IPS-15b (cell line): ENCODE data around the gene STAT3.
"Not testable (repeated sequence)": the region's sequence is repeated elsewhere in the genome, so short reads cannot be mapped to it uniquely, and the experiment has no call there.

Source experiments
- H3K27me3 ChIP-seq: one replicate; pipeline ENCODE4 v1.6.1; 2013; ENCODE audit warnings: low read length; ENCODE audit not compliant: control insufficient read depth, insufficient read depth
- H3K36me3 ChIP-seq: one replicate; pipeline ENCODE4 v1.6.1; 2013; ENCODE audit warnings: low read length; ENCODE audit not compliant: control insufficient read depth, insufficient read depth
- H3K4me1 ChIP-seq: one replicate; pipeline ENCODE4 v1.6.1; 2013; ENCODE audit warnings: mild to moderate bottlenecking, low read length; ENCODE audit not compliant: control insufficient read depth, insufficient read depth
- H3K4me3 ChIP-seq: one replicate; pipeline ENCODE4 v1.5.1; 2013; ENCODE audit warnings: low read depth, low read length
- H3K9ac ChIP-seq: one replicate; pipeline ENCODE4 v1.6.1; 2013; ENCODE audit warnings: low read depth, mild to moderate bottlenecking, low read length
- H3K9me3 ChIP-seq: one replicate; pipeline ENCODE4 v1.6.1; 2013; ENCODE audit warnings: mild to moderate bottlenecking, low read length; ENCODE audit not compliant: control insufficient read depth, insufficient read depth

The STAT3 gene

DNA sequence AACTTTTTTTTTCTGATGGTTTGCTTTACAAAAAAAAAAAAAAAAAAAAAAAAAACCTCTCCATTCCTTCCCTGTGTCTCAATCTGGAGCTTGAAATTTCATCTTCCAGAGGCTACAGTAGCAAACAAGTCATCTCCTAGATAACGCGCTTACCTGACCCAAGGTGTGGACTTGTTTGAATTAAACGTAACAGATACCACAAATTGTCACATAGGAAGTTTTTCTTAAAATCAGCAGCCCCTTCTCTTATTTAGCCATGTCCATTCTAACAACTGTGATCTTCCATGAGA is 114.0 kb downstream of the STAT3 start:
- Histone ChIP-seq H3K9ac (no peak overlapping the region), H3K4me3 (no peak overlapping the region), H3K27me3 (no peaks in the 10 kb centered on the region), H3K9me3 (no peaks in the 10 kb centered on the region), H3K4me1 (peaks cover 31% of the 10 kb centered on the region), H3K36me3 (no peaks in the 10 kb centered on the region)

DNA sequence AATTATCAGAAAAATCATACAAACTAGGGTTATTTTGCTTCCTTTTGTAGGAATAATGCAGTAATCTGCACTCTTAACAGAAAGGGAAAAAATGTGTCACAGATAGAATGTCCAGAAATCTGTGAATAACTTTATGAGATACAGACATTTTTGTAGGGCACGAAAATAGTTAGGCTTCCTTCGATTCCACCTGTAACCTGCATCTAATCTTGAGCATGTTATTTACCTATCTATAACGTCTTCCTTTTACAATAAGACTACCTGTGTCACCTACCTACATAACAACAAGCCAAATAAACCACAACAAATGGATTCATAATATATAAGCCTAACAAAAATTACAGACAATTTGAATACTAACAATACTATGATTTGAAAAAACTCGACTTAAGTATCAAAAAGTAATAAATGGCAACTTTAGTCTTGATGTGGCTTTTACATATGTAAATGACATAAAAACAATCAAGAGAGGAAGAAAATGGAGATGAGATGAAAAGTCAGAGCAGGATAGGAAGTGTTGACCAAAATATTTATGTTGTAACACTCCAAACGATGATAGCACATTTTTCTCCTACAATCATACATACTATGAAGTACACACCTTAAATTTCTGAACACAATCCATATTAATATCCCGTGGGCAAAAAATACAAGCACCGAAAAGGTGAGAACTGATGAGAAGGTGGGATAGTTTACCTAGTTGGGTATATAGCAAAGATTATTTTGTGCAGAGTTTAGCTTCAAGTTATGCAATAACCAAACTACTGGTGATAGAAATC is 114.6 kb downstream of the STAT3 start:
- no peak overlapping the region for H3K4me3 ChIP-seq
- no peaks in the 10 kb centered on the region for H3K36me3 ChIP-seq
- no peak overlapping the region for H3K9ac ChIP-seq
- no peaks in the 10 kb centered on the region for H3K9me3 ChIP-seq
- H3K27me3 ChIP-seq = no peaks in the 10 kb centered on the region
- H3K4me1 ChIP-seq = peaks cover 31% of the 10 kb centered on the region

DNA sequence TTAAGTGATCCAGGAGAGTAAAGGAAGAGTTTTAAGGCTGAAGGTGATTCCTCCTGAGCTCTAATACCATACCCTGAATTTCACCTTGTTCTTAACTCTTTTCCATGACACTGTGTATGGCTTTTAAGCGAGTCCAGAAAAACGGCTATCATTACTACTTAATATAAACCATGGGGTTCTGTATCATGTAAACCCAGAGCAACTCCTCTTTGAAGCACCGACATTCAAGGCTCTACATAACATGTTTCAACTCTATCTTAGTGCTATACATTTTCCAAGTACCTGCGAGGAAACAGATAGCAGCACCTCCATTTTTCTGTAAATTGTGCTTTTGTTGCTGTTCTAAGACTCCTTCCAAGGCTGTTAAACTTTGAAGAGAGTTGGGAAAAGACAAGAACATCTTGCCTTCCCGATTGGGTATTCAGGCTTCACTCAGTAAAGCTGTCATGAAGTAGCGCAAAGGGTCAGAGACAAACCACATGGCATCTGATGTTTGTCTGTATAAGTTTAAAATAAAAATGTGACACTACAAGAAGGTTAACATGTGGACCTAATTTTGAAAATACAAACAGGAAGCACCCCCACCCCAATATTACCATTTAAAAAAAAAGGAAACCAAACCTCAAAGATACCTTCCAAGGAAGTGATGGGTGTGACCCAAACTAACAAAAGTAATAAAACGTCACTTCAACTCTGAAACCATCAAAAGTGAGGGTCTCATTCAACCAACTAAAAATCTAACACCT is 115.9 kb downstream of the STAT3 start:
- Histone ChIP-seq H3K36me3 (no peaks in the 10 kb centered on the region), H3K4me3 (no peak overlapping the region), H3K4me1 (peaks cover 30% of the 10 kb centered on the region), H3K9me3 (no peaks in the 10 kb centered on the region), H3K9ac (no peak overlapping the region), H3K27me3 (no peaks in the 10 kb centered on the region)

DNA sequence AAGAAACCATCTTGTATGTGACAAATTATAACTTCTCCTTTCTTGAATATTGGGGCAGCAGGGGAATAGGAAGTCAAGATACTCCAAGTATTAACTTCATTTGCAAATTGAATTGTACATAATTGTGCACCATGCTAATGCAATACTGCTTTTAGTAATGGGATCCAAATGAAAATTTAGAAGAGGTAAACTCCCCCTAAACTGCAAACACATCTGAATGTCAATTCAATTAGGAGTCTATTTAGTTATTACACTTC is 116.5 kb downstream of the STAT3 start:
- H3K4me1 ChIP-seq = peaks cover 27% of the 10 kb centered on the region
- no peak overlapping the region for H3K9ac ChIP-seq
- H3K4me3 ChIP-seq = no peak overlapping the region

DNA sequence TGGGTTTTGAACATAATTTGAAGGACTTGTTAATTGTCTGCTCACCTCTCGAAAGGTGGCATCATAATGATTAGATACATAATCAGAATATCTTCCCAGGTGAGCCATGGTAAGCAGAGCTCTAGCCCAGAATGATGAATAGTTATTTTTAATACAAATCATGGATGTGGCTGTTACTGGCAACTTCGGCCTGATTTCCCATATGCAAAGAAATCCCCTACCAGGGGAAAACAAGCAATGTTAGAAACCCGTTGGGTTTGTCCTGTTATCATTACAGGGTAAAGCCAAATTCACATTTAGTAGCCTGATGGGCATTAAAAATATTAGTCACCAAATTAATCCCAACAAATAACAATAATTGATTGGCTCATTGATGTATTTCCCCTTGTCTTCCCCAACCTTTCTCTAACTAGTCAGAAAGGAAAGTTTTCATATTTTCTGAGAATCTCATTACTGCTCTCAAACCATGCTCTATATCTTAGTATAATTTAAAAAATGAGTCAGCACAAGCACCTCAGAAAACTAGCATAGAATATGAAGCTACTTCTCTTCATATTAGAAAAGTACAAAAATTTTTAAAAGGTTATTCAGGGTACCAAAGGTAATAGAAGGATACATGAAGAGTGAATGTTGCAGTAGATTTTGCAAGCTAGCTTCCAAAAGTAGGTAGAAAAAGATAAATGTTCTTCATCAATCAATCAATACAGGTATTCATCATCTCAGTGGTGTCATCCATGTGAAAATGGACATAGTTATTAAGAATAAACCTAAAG is 117.0 kb downstream of the STAT3 start:
- Histone ChIP-seq H3K9ac (no peak overlapping the region), H3K4me3 (no peak overlapping the region), H3K9me3 (no peaks in the 10 kb centered on the region), H3K36me3 (no peaks in the 10 kb centered on the region), H3K27me3 (no peaks in the 10 kb centered on the region), H3K4me1 (peaks cover 27% of the 10 kb centered on the region)

More for the DNA sequence above, 116.5 kb downstream of the STAT3 start:
- H3K27me3 ChIP-seq = no peaks in the 10 kb centered on the region
- no peaks in the 10 kb centered on the region for H3K9me3 ChIP-seq
- H3K36me3 ChIP-seq = no peaks in the 10 kb centered on the region

DNA sequence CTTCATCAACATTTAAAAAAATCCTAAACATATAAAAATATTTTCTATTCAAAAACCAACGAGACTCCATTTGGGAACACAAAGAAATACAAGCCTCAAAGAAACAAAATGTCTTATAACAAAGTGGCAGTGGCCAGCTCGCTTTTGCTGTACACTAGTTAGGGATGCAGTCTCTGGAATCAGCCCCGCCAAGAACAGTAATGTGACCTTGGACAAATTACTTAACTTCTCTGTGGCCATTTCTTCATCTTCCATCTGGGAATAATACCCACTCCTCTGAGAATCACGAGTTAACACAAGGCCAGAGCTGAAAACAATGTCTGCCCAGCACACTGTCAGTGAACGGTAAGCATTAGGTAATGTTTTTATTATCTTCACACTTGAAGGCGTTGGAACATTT is 117.6 kb downstream of the STAT3 start:
- no peaks in the 10 kb centered on the region for H3K9me3 ChIP-seq
- H3K36me3 ChIP-seq = no peaks in the 10 kb centered on the region
- H3K9ac ChIP-seq = no peak overlapping the region
- H3K4me3 ChIP-seq = no peak overlapping the region
- peaks cover 27% of the 10 kb centered on the region for H3K4me1 ChIP-seq
- H3K27me3 ChIP-seq = no peaks in the 10 kb centered on the region

DNA sequence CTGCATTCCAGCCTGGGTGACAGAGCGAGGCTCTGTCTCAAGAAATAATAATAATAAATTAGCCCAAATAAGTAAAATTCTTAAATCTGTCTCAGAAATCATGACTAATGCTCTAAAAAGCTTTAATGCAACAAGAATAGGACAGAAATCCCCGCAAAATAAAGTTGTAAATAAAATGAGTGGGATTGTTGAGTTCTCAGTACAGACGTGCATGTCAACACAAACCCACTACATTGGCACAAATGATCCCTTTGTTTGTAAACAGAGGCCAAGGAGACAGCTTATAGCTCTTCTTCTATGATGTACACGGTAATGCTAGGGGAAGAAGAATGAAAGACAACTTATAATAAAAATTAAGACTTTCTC is 118.1 kb downstream of the STAT3 start:
- Histone ChIP-seq H3K9me3 (no peaks in the 10 kb centered on the region), H3K27me3 (no peaks in the 10 kb centered on the region), H3K4me3 (no peak overlapping the region), H3K36me3 (no peaks in the 10 kb centered on the region), H3K9ac (no peak overlapping the region), H3K4me1 (peaks cover 27% of the 10 kb centered on the region)

DNA sequence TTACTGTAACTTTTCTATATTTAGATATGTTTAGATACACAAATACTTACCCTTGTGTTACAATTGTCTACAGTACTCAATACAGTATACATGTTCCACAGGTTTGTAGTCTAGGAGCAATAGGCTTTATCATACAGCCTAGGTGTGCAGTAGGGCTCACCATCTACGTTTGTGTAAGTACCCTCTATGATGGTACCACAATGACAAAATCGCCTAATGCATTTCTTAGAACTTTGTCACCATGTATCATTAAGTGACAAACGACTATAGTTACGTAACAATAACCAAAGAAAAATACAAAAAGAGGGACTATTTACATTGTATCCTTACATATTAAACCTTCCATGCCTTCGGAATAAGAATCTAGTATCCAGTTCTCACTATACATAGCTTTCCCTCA is 120.0 kb downstream of the STAT3 start:
- Histone ChIP-seq H3K27me3 (no peaks in the 10 kb centered on the region), H3K4me1 (peaks cover 12% of the 10 kb centered on the region), H3K4me3 (no peak overlapping the region), H3K36me3 (no peaks in the 10 kb centered on the region), H3K9ac (no peak overlapping the region), H3K9me3 (no peaks in the 10 kb centered on the region)

DNA sequence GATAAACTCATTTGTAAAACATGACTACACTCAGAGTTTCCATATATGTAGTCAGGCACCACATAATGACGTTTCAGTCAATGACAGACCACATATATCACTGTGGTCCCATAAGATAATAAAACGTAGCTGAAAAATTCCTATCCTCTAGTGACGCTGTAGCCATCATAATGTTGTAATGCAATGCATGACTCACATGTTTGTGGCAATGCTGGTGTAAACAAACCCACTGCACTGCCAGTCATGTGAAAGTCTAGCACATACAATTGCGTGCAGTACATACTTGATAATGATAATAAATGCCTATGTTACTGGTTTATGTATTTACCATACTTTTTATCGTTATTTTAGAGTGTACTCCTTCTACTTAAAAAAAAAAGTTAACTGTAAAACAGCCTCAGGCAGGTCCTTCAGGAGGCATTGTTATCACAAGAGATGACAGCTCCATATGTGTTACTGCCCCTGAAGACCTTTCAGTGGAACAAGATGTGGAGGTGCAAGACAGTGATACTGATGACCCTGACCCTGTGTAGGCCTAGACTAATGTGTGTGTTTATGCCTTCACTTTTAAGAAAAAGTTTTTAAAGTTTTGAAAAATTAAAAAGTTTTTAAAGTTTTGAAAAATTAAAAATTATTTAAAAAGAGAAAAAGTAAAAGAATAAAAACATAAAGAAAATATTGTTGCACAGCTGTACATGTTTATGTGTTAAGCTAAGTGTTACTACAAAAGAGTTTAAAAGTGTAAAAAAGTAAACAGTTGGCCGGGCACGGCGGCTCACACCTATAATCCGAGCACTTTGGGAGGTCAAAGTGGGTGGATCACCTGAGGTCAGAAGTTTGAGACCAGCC is 121.1 kb downstream of the STAT3 start:
- Histone ChIP-seq H3K27me3 (no peaks in the 10 kb centered on the region), H3K4me1 (peaks cover 3% of the 10 kb centered on the region), H3K9me3 (no peaks in the 10 kb centered on the region), H3K36me3 (no peaks in the 10 kb centered on the region), H3K9ac (no peak overlapping the region), H3K4me3 (no peak overlapping the region)

DNA sequence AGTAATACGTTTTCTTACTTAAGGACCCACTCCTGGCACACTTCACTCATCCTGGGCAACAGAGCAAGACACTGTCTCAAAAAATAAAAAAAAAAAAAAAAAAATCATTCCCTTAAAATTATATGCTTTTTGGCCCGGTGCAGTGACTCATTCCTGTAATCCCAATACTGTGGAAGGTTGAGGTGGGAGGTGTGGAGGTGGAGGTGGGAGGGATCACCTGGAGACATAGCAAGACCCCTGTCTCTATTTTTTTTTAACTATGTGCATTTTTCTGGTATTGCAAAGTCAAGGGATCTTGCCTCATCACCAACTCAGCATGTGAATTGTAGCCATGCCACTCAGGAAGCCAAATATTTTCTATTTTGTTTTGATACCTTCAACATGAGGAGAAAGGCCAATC is 121.8 kb downstream of the STAT3 start:
- H3K4me1 ChIP-seq = no peaks in the 10 kb centered on the region
- H3K36me3 ChIP-seq = no peaks in the 10 kb centered on the region
- no peaks in the 10 kb centered on the region for H3K27me3 ChIP-seq
- H3K9ac ChIP-seq = no peak overlapping the region
- H3K4me3 ChIP-seq = no peak overlapping the region
- H3K9me3 ChIP-seq = no peaks in the 10 kb centered on the region

DNA sequence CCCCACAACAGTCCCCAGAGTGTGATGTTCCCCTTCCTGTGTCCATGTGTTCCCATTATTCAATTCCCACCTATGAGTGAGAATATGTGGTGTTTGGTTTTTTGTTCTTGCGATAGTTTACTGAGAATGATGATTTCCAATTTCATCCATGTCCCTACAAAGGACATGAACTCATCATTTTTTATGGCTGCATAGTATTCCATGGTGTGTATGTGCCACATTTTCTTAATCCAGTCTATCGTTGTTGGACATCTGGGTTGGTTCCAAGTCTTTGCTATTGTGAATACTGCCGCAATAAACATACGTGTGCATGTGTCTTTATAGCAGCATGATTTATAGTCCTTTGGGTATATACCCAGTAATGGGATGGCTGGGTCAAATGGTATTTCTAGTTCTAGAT is 123.9 kb downstream of the STAT3 start:
- not testable (repeated sequence) for H3K36me3 ChIP-seq, H3K9me3 ChIP-seq, H3K9ac ChIP-seq, H3K27me3 ChIP-seq, H3K4me1 ChIP-seq, H3K4me3 ChIP-seq
